Measurements from ENCODE around the gene PDE6D.

PDE6D gene

GRCh38 chr2:231786917-231787292, 5.8 kb upstream of the PDE6D start:
- H3K4me3 ChIP-seq (ENCODE audit: low read depth, low read length), result peak overlapping the region; percentile 88
- no peak for TF ChIP-seq CTCF (IDR thresholded peaks at IDR 0.05; ENCODE audit: control insufficient read depth, extremely low read depth, insufficient read depth)
- no peak for DNase-seq (ENCODE audit: low read depth)

- H3K4me3 ChIP-seq (ENCODE audit: low read depth, low read length), result peak within 1 kb of the TSS; percentile 88
- TF ChIP-seq CTCF (IDR thresholded peaks at IDR 0.05; ENCODE audit: control insufficient read depth, extremely low read depth, insufficient read depth), result peak; percentile 45
- no peak for DNase-seq (ENCODE audit: low read depth)
Measured at GRCh38 chr2:231786177-231786916, 5.3 kb upstream of the PDE6D start, which contains the start of gene COPS7B. COPS7B (plus strand) TSS chr2:231786445; CDS start chr2:231788571, 2,126 bp downstream.

- no peak for DNase-seq (ENCODE audit: low read depth)
Measured at GRCh38 chr2:231785822-231786176, 4.7 kb upstream of the PDE6D start.

GRCh38 chr2:231785413-231785812, 4.3 kb upstream of the PDE6D start:
- peak overlapping the region; percentile 88 for H3K4me3 ChIP-seq (ENCODE audit: low read depth, low read length)
- TF ChIP-seq CTCF (IDR thresholded peaks at IDR 0.05; ENCODE audit: control insufficient read depth, extremely low read depth, insufficient read depth), result no peak

More at GRCh38 chr2:231785822-231786176, 4.7 kb upstream of the PDE6D start:
- no peak for TF ChIP-seq CTCF (IDR thresholded peaks at IDR 0.05; ENCODE audit: control insufficient read depth, extremely low read depth, insufficient read depth)
- H3K4me3 ChIP-seq (ENCODE audit: low read depth, low read length), result peak overlapping the region; percentile 88

GRCh38 chr2:231781798-231782726, 980 bp upstream of the PDE6D start:
- H3K4me3 ChIP-seq (ENCODE audit: low read depth, low read length), result peak overlapping the region; percentile 78
- no peak for DNase-seq (ENCODE audit: low read depth)
- TF ChIP-seq CTCF (IDR thresholded peaks at IDR 0.05; ENCODE audit: control insufficient read depth, extremely low read depth, insufficient read depth), result no peak

More at GRCh38 chr2:231785413-231785812, 4.3 kb upstream of the PDE6D start:
- no peak for DNase-seq (ENCODE audit: low read depth)

- H3K4me3 ChIP-seq (ENCODE audit: low read depth, low read length), result peak overlapping the region; percentile 78
- no peak for DNase-seq (ENCODE audit: low read depth)
- TF ChIP-seq CTCF (IDR thresholded peaks at IDR 0.05; ENCODE audit: control insufficient read depth, extremely low read depth, insufficient read depth), result no peak
Measured at GRCh38 chr2:231780123-231780908, 766 bp downstream of the PDE6D start.

All from LNCaP clone FGC (cell line).